HL-60 (cell line): ENCODE results near the gene ARIH1.

Experiments
- DNase-seq, 2 experiments: peaks; one replicate each; pipeline ENCODE4 v3.0.0-alpha.2; 2010 to 2020; ENCODE audit warnings: low read depth in 1 of 2, low spot score in 1 of 2
- H3K27ac ChIP-seq: fragments of 250-450 bp; sonication (Bioruptor Pico); replicated peaks from 2 replicates; pipeline ENCODE4 v1.5.1; 2020; ENCODE audit warnings: mild to moderate bottlenecking, moderate library complexity
- H3K27me3 ChIP-seq: fragments of 250-450 bp; sonication (Bioruptor Pico); 2 replicates; pipeline ENCODE4 v1.5.1; 2021; ENCODE audit warnings: mild to moderate bottlenecking, moderate library complexity; ENCODE audit not compliant: insufficient read depth, poor library complexity, severe bottlenecking
- H3K4me3 ChIP-seq: replicated peaks from 2 replicates; pipeline ENCODE4 v1.5.1; 2011; ENCODE audit warnings: mild to moderate bottlenecking, control low read depth, low read length; ENCODE audit not compliant: insufficient read depth
- CTCF ChIP-seq: IDR thresholded peaks from one replicate; pipeline ENCODE4 v1.5.1; 2011; ENCODE audit warnings: low read length, control low read depth, inconsistent platforms; ENCODE audit not compliant: insufficient read depth
- GABPA ChIP-seq: IDR thresholded peaks from 2 replicates; pipeline ENCODE4 v1.6.1; 2012; ENCODE audit warnings: low read depth
- POLR2AphosphoS5 ChIP-seq: IDR thresholded peaks from 2 replicates; pipeline ENCODE4 v1.6.1; 2012; ENCODE audit warnings: low read depth
- REST ChIP-seq: IDR thresholded peaks from 2 replicates; pipeline ENCODE4 v1.6.1; 2012; ENCODE audit warnings: low read depth; ENCODE audit not compliant: insufficient replicate concordance
- SPI1 ChIP-seq: IDR thresholded peaks from 2 replicates; pipeline ENCODE4 v1.6.1; 2012; ENCODE audit warnings: low read depth, mild to moderate bottlenecking, borderline replicate concordance

The ARIH1 gene

GRCh38 chr15:72492733-72493132 is 18.6 kb downstream of the ARIH1 start:
- H3K27ac ChIP-seq = no peak overlapping the region

GRCh38 chr15:72493220-72493619 is 19.1 kb downstream of the ARIH1 start:
- DNase-seq = no peak
- Histone ChIP-seq H3K27me3 (no peaks in the 10 kb centered on the region), H3K27ac (no peak overlapping the region), H3K4me3 (no peak overlapping the region)
- no peak for TF ChIP-seq GABPA
- TF ChIP-seq CTCF = no peak
- no peak for TF ChIP-seq REST
- no peak for TF ChIP-seq POLR2AphosphoS5
- no peak for TF ChIP-seq SPI1

More at GRCh38 chr15:72492733-72493132, 18.6 kb downstream of the ARIH1 start:
- no peak overlapping the region for H3K4me3 ChIP-seq
- H3K27me3 ChIP-seq = no peaks in the 10 kb centered on the region
- TF ChIP-seq REST (no peak), SPI1 (no peak), GABPA (no peak), CTCF (no peak)
- DNase-seq = no peak

- H3K27ac ChIP-seq = no peak overlapping the region
- no peaks in the 10 kb centered on the region for H3K27me3 ChIP-seq
- no peak overlapping the region for H3K4me3 ChIP-seq
- no peak for DNase-seq
- TF ChIP-seq SPI1 (no peak), CTCF (no peak), POLR2AphosphoS5 (no peak), GABPA (no peak), REST (no peak)
These were observed 20.9 kb downstream of the ARIH1 start for GRCh38 chr15:72495007-72495406.
